SK-N-MC (cell line): ENCODE results near the gene ZSCAN30.

Source experiments
- DNase-seq: peaks from one replicate; pipeline ENCODE4 v3.0.0-alpha.2; 2011; ENCODE audit warnings: low read depth, low spot score
- H3K27ac ChIP-seq: fragments of 200-600 bp; sonication (generic); 2 replicates; pipeline ENCODE4 v1.5.1; 2016; ENCODE audit warnings: mixed run types
- H3K36me3 ChIP-seq: fragments of 200-600 bp; sonication (generic); 2 replicates; pipeline ENCODE4 v1.6.1; 2017; ENCODE audit warnings: antibody characterized with exemption, low read length, mixed read lengths; ENCODE audit not compliant: insufficient read depth
- H3K4me3 ChIP-seq: fragments of 200-600 bp; sonication (generic); 2 replicates; pipeline ENCODE4 v1.5.1; 2016
- H3K9ac ChIP-seq: fragments of 200-600 bp; sonication (generic); 2 replicates; pipeline ENCODE4 v1.8.0; 2017; ENCODE audit warnings: mixed run types, mixed read lengths; ENCODE audit not compliant: insufficient read length
- H3K9me3 ChIP-seq: fragments of 200-600 bp; sonication (generic); 2 replicates; pipeline ENCODE4 v1.6.1; 2017; ENCODE audit warnings: low read depth, mild to moderate bottlenecking, antibody characterized with exemption, low read length, moderate library complexity, mixed read lengths
- EZH2 ChIP-seq: fragments of 200-600 bp; sonication (generic); IDR thresholded peaks from one replicate; pipeline ENCODE4 v1.6.1; 2017; ENCODE audit warnings: antibody characterized with exemption
- FOXP2 ChIP-seq: optimal IDR thresholded peaks from 2 replicates; pipeline ENCODE3; 2011; ENCODE audit warnings: mild to moderate bottlenecking, moderate library complexity; ENCODE audit not compliant: insufficient read depth; ENCODE audit errors: extremely low read length, control extremely low read depth
- POLR2AphosphoS5 ChIP-seq: IDR thresholded peaks from 2 replicates; pipeline ENCODE4 v1.6.1; 2012; ENCODE audit warnings: mild to moderate bottlenecking, low read depth, low read length, borderline replicate concordance

Gene ZSCAN30

GRCh38 chr18:35290094-35290735 lies at the start of gene ZSCAN30:
TSS of gene ZSCAN30 (minus strand) at chr18:35290229. CDS start at chr18:35264352, 25,877 bp downstream.
- TF ChIP-seq FOXP2 (no peak), POLR2AphosphoS5 (peak; percentile 94), EZH2 (no peak)
- H3K4me3 ChIP-seq, result peak within 1 kb of the TSS; percentile 90
- H3K36me3 ChIP-seq, result peaks cover 35% of the 10 kb centered on the region
- DNase-seq, result peak; percentile 66
- 0 out of 2 replicates have a peak within 1 kb of the TSS, but pooled peaks have one; percentile 23 for H3K27ac ChIP-seq
- H3K9ac ChIP-seq, result peak within 1 kb of the TSS; percentile 88
- peaks cover 5% of the 10 kb centered on the region for H3K9me3 ChIP-seq

GRCh38 chr18:35337286-35337685 lies 47.3 kb upstream of the ZSCAN30 start:
- H3K9me3 ChIP-seq, result no peaks in the 10 kb centered on the region
- H3K9ac ChIP-seq, result no peak overlapping the region
- DNase-seq, result no peak
- no peak overlapping the region for H3K4me3 ChIP-seq
- no peak overlapping the region for H3K27ac ChIP-seq
- peaks cover 88% of the 10 kb centered on the region for H3K36me3 ChIP-seq
- TF ChIP-seq FOXP2 (no peak), POLR2AphosphoS5 (no peak)

- no peak overlapping the region for H3K9ac ChIP-seq
- H3K9me3 ChIP-seq, result no peaks in the 10 kb centered on the region
- TF ChIP-seq POLR2AphosphoS5 (no peak), EZH2 (no peak), FOXP2 (no peak)
- H3K4me3 ChIP-seq, result no peak overlapping the region
- H3K36me3 ChIP-seq, result peaks cover 93% of the 10 kb centered on the region
- no peak for DNase-seq
- H3K27ac ChIP-seq, result no peak overlapping the region
Observed at GRCh38 chr18:35335866-35336265, 45.8 kb upstream of the ZSCAN30 start.

- Histone ChIP-seq H3K9ac (no peak overlapping the region), H3K9me3 (no peaks in the 10 kb centered on the region), H3K27ac (no peak overlapping the region), H3K36me3 (peaks cover 83% of the 10 kb centered on the region), H3K4me3 (no peak overlapping the region)
- TF ChIP-seq EZH2 (no peak), FOXP2 (no peak), POLR2AphosphoS5 (no peak)
- DNase-seq, result no peak
Observed at GRCh38 chr18:35334821-35335220, 44.8 kb upstream of the ZSCAN30 start.

- TF ChIP-seq FOXP2, result no peak
- no peak for TF ChIP-seq EZH2
- no peak for TF ChIP-seq POLR2AphosphoS5
- Histone ChIP-seq H3K36me3 (peaks cover 76% of the 10 kb centered on the region), H3K4me3 (no peak overlapping the region), H3K9ac (no peak overlapping the region), H3K27ac (no peak overlapping the region), H3K9me3 (no peaks in the 10 kb centered on the region)
- DNase-seq, result no peak
Observed at GRCh38 chr18:35334212-35334611, 44.2 kb upstream of the ZSCAN30 start.

- TF ChIP-seq FOXP2, result no peak
- TF ChIP-seq POLR2AphosphoS5, result 0 out of 2 replicates have a peak, but pooled peaks have one; percentile 5
- no peak for TF ChIP-seq EZH2
- no peak overlapping the region for H3K27ac ChIP-seq
- H3K9me3 ChIP-seq, result no peaks in the 10 kb centered on the region
- H3K4me3 ChIP-seq, result no peak overlapping the region
- no peak for DNase-seq
- peaks cover 50% of the 10 kb centered on the region for H3K36me3 ChIP-seq
- H3K9ac ChIP-seq, result no peak overlapping the region
Observed at GRCh38 chr18:35331367-35332087, 41.5 kb upstream of the ZSCAN30 start.

GRCh38 chr18:35328868-35329267 lies 38.8 kb upstream of the ZSCAN30 start:
- Histone ChIP-seq H3K9ac (no peak overlapping the region), H3K27ac (no peak overlapping the region), H3K36me3 (peaks cover 24% of the 10 kb centered on the region), H3K4me3 (no peak overlapping the region), H3K9me3 (no peaks in the 10 kb centered on the region)
- no peak for DNase-seq
- TF ChIP-seq FOXP2 (no peak), POLR2AphosphoS5 (no peak), EZH2 (no peak)

GRCh38 chr18:35326695-35327387 lies 36.8 kb upstream of the ZSCAN30 start:
- DNase-seq, result no peak
- peaks cover 4% of the 10 kb centered on the region for H3K36me3 ChIP-seq
- no peak overlapping the region for H3K9ac ChIP-seq
- TF ChIP-seq FOXP2 (no peak), POLR2AphosphoS5 (no peak), EZH2 (no peak)
- H3K27ac ChIP-seq, result no peak overlapping the region
- H3K4me3 ChIP-seq, result no peak overlapping the region
- no peaks in the 10 kb centered on the region for H3K9me3 ChIP-seq
